ENCODE measurements around the gene ZNF594.

The ZNF594 gene

DNA sequence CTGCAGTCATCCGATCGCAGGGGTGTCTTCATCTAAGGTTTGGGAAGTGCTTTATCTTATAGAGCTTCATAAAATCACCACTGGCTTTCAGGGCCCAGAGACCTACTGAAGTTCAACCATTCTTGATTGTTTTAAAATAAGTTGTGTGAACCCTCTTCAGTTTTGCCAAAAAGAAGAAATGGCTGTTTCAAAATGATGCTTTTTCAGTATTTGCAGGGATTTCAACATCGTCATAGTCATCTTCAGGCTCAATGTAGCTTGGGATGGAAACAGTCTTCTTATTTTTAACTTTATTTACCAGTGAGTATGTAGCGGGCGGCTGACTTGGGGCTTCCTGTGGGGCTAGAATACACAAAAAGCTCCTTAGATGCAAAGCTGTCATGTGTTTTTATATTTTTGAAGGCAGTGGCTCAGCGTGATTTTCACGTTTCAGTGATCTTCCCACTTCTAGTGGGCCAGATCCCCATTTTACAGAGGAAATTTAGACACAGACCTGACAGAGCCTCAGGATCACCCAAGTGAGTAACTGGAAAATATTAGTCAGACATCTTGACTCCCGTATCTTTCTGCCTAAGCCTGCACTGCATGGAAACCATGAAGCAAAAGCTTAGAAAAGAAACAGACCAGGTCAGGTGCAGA lies 19.1 kb upstream of the ZNF594 start:
- DNase-seq (ENCODE audit: low spot score), result no peak
- TF ChIP-seq, protein P1, sequence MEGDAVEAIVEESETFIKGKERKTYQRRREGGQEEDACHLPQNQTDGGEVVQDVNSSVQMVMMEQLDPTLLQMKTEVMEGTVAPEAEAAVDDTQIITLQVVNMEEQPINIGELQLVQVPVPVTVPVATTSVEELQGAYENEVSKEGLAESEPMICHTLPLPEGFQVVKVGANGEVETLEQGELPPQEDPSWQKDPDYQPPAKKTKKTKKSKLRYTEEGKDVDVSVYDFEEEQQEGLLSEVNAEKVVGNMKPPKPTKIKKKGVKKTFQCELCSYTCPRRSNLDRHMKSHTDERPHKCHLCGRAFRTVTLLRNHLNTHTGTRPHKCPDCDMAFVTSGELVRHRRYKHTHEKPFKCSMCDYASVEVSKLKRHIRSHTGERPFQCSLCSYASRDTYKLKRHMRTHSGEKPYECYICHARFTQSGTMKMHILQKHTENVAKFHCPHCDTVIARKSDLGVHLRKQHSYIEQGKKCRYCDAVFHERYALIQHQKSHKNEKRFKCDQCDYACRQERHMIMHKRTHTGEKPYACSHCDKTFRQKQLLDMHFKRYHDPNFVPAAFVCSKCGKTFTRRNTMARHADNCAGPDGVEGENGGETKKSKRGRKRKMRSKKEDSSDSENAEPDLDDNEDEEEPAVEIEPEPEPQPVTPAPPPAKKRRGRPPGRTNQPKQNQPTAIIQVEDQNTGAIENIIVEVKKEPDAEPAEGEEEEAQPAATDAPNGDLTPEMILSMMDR (IDR thresholded peaks at IDR 0.05; ENCODE audit: extremely low read depth, insufficient read depth, missing control alignments), result no peak
- in situ Hi-C loops (cut with MboI; ENCODE audit: low pct_unique_long_range_greater_than_20kb, low sequenced_read_pairs, unreplicated experiment), result no loop called here

DNA sequence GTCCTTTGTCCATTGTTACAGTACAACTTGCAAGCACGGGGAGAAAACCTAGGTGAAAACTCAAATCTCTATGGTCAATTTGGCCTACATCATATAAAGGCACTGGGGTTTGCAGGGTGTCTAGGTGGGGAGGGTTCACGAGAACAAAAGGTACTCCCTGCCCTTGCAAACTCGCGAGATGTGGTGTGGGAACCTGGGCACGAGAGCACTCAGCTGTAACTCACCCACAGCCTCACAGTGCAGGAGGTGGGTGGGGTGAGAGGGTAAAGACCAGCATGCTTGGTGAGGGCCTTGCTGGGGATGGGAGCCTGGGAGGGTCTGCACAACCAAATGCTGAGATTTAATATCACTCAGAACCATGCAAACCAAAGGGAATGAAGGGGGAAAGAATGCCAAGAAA lies 18.4 kb upstream of the ZNF594 start:
- DNase-seq (ENCODE audit: low spot score), result no peak
- in situ Hi-C loops (cut with MboI; ENCODE audit: low pct_unique_long_range_greater_than_20kb, low sequenced_read_pairs, unreplicated experiment), result no loop called here
- TF ChIP-seq, protein P1 (IDR thresholded peaks at IDR 0.05; ENCODE audit: extremely low read depth, insufficient read depth, missing control alignments), result no peak

DNA sequence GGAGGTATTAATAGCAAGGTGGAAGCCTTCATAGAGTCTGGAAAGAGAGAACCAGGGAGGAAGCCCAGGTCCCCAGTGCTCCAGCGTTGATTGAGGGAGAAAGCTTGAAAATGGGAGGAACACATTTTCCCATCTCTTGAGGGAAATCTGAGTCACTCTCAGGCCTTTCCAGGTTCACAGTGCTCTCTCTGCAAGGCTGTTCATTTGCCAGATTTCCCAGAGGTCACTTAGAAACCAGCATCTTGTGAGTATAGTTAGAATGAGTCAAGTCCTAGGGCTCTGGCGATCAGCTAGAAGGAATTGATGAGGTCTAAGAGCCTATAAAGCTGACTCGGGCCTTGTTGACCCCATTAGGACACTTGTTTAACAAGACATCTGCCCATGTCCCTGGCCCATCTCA lies 17.7 kb upstream of the ZNF594 start:
- DNase-seq (ENCODE audit: low spot score), result no peak
- in situ Hi-C loops (cut with MboI; ENCODE audit: low pct_unique_long_range_greater_than_20kb, low sequenced_read_pairs, unreplicated experiment), result no loop called here
- TF ChIP-seq, protein P1 (IDR thresholded peaks at IDR 0.05; ENCODE audit: extremely low read depth, insufficient read depth, missing control alignments), result no peak

DNA sequence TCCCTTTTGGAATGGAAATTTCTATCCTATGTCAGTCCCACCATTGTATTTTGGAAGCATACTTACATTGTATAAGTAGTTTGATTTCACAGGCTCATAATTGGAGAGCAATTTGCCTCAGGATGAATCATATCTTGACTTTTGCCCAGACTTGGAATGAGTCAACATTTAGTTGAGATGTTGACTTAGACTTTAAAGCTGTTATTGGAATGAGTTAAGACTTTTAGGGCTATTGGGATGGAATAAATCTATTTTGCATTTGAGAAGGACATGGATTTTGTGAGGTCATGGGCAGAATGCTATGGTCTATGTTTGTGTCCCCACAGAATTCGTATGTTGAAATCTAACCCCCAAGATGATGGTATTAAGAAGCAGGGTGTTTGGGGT lies 12.2 kb upstream of the ZNF594 start:
- in situ Hi-C loops (cut with MboI; ENCODE audit: low pct_unique_long_range_greater_than_20kb, low sequenced_read_pairs, unreplicated experiment), result no loop called here
- TF ChIP-seq, protein P1 (IDR thresholded peaks at IDR 0.05; ENCODE audit: extremely low read depth, insufficient read depth, missing control alignments), result no peak
- no peak for DNase-seq (ENCODE audit: low spot score)

DNA sequence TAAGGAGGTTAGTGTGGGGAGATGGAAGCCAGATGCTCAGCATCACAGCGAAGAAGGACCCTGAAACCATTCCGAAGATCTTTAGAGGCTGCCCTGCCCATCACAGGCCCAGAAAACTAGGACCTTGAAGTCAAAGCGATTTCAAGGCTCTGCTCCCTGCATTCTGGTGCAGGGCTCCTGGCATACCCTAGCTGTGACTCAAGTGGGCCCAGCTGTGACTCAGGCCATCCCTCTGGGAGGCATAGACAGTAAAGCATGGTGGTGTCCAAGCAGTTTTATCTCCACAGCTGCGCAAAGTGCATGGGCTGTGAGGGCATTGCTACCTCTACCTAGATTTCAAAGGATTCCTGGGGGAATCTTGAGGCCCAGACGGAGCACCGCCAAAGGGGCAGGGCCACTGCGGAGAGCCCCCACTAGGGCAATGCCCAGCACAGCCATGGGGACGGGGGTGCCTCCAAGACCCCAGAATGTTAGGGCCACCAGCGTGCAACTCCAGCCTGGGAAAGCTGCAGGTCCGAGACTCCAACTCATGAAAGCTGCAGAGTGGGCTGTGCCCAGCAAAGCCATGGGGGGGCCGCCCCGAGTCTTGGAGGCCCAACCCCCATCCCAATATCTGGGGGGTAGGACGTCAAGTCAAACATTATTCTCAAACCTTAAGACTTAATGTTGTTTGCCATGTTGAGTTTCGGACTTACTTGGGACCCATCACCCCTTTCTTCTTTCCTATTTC lies 11.7 kb upstream of the ZNF594 start:
- DNase-seq (ENCODE audit: low spot score), result no peak
- TF ChIP-seq, protein P1 (IDR thresholded peaks at IDR 0.05; ENCODE audit: extremely low read depth, insufficient read depth, missing control alignments), result no peak
- in situ Hi-C loops (cut with MboI; ENCODE audit: low pct_unique_long_range_greater_than_20kb, low sequenced_read_pairs, unreplicated experiment), result no loop called here

DNA sequence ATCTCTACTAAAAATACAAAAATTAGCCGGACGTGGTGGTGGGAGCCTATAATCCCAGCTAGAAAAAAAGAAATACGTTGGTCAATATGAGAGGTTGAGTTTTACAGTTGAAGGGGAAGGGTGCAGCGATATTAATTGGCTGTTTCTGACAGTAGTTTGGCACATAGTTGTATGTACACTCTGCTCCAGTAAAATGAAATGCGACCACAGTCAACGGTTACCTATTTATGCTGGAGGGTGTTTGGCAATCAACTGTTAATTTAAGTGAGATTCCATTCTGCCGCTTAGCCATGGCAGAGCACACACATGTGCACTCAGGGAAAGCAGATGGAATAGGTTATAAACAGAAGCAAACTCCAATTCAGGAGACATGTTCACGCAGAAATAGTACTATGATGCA lies 9.3 kb upstream of the ZNF594 start:
- no peak for DNase-seq (ENCODE audit: low spot score)
- TF ChIP-seq, protein P1 (IDR thresholded peaks at IDR 0.05; ENCODE audit: extremely low read depth, insufficient read depth, missing control alignments), result no peak
- in situ Hi-C loops (cut with MboI; ENCODE audit: low pct_unique_long_range_greater_than_20kb, low sequenced_read_pairs, unreplicated experiment), result no loop called here
